Right forelimb (tissue), 1 donor: ENCODE data around the gene CCNQ.

ENCODE experiments used
- DNase-seq: peaks from one replicate; pipeline ENCODE4 v3.0.0-alpha.2; 2018

The CCNQ gene

DNA sequence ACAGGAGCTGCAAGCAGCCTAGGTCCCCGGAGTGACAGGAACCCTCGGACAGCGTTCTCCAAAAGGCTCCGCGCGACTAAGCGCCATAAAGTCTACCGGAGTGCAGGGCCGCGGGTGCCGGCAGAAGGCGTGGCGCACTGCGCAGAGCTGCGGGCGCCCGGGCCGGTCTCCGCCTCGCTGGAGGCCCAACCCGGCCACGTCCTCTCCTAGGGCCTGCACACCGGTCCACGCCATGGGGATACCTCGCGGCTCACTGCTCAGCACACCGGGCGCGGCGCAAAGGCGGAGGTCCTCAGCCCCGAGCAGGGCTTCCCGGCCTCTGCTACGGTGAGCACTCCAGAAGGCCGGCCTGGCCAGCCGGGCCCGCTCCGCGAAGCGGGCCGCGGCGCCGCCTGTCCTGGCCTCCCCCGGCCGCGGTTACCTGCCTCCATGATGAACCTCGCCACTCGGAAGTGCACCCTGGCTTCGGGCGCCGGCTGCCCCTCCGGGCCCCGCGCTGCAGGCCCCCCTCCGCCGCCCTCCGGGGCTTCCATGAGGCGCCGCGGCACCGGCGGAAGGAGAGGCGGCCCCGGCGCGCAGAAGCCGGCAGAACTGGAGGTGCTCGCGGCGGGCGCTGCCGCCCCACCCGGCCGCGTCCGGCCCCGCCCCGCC lies at the start of gene CCNQ:
CCNQ (minus strand) TSS at position 599 of the 651 bp plus-strand sequence; CDS start at position 533, 66 bp downstream.
- DNase-seq = no peak

DNA sequence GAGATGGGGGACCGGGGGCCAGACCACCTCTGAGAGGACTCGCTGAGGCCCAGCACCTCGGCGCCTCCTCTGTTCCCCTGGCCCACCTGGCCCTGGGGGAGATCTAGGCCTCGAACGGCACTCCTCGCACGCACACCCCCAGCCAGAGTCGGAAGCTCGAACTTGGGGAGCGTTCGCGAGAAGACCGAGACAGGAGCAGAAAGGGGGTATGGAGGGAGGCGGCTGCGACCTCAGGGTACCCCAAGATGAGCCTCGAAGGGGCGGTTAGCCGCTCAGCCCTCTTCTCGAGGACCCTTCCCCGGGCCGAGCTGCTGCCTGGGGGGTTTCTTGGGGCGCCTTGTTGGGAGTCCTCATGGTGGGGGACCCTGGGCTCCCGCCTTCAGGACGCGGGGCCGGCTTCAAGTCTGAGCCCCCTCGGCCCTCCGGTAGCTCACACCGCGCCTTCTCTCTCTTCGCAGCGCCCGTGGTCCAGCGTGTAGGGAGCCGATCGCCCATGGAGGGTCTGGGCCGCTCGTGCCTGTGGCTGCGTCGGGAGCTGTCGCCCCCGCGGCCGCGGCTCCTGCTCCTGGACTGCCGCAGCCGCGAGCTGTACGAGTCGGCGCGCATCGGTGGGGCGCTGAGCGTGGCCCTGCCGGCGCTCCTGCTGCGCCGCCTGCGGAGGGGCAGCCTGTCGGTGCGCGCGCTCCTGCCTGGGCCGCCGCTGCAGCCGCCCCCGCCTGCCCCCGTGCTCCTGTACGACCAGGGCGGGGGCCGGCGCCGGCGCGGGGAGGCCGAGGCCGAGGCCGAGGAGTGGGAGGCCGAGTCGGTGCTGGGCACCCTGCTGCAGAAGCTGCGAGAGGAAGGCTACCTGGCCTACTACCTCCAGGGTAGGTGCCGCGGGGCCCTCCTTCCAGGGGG lies 48.8 kb upstream of the CCNQ start:
- no peak for DNase-seq

DNA sequence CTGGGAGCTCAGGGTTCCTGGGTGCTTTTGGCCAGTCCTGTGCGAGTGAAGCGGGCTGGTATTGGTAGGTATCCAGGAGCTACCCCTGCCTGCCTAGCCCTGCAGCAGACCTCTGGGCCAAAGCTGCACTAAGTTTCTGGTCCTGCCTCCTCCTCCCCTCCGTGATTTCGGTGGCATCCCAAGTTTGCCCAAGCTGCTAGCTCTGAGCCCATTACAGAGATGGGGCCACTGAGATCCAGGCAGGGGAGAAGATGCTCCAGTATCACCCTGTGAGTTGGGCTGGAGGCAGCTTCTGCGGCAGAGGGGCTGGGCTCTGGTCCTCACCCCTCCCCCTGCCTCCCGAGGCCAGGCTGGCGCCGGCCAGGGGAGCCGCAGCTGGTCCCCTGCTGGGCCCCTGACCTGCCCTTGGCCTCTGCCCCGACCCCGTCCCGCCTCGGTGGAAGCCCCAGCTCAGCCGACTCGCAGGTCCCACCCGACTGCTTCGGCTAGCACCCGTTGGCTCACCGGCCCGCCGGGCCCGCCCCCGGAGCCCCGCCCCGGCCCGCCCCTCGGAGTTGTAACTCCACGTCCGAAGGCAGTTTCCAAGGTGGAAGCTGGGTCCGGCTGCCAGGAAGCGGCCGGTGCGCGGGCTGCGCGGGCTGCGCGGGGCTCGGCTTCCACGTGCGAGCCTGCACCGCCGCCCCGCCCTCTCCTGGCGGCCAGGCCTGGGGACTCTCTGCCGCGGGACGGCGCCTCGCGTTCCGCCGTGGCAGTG lies 47.9 kb upstream of the CCNQ start, which contains the start of gene DUSP9:
DUSP9 (plus strand) TSS at position 584 of the 754 bp plus-strand sequence. CDS start 751 bp downstream, outside the sequence.
- DNase-seq = no peak

DNA sequence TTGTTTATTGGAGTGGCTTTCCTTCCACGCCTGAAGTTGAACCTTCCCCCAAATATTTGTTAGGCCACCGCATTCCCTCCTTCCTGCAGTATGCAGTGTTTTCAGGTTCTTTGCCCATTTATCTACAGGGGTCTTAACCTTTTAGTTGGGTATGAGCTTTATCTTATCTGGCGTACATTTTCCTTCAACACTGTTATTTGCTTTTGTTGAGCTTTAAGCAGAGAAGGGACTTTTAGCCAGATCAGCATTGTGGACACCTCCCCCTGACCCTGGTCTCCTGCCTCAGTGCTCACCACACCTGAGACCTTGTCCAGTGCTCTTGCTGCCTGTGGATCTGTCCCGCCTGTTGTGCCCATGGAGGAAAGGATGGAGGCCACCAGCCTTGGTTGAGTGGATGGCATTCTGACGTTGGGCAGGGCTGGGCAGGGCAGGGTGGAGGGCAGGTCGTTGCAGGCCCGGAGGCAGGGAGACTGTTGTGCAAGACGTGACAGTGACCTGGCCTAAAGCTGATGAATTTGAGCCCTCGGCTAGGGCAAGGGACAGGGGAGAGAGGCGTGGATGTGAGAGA lies 47.1 kb upstream of the CCNQ start:
- no peak for DNase-seq

DNA sequence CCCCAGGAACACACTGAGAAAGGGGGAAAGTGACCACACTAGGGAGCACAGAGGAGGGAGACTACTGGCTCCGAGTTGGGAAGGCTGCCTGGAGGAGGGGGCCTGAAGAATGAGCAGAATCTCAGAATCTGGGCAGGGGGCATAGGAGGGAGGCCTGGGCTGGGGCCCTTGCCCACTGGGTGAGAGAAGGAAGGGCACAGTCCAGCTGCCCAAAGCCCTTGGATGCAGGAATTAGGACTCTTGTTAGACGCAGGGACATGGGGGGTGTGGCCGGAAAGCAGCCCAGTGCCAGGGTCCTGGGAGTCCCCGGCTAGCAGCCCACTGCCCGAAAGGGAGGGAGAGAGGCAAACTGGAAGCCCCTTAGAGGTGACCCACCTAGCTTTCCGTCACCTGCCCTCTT lies 46.2 kb upstream of the CCNQ start:
- no peak for DNase-seq

DNA sequence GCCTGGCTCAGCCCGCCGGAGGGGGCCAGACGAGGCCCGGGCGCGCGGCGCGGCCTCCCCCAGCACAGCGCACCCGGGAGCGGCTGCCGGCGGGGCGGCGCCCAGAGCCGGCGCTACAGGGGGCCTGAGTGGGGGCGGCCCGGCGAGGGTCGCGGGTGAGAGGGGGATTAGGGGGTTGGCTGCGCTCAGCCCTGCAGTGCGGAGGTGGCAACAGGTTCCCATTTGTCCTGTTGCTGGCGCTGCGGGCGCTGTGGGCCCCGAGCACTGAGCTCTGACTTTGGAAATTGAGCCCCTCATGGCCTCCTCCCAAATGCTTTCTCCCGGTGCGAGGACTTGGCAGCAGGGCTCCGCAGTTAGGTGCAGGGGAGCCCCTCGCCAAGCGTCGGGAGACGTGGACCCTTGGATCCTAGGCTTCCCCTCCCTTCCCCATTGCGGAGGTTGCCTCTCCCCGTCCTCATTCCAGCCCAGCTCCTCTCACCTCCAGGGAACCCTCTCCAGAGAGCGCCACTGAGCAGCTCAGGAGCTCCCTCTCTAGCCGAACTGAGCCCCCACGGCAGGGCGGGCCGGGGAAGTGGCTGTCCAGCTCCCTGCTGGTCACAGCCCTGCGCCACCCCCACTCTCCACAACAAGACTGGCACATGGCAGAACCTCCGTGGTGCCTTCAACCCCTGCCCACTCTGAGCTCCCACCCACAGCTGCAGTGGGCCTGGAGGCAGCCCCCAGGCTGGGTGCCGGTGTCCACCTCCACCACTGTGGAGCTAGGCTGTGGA lies 45.6 kb upstream of the CCNQ start:
- DNase-seq = no peak

DNA sequence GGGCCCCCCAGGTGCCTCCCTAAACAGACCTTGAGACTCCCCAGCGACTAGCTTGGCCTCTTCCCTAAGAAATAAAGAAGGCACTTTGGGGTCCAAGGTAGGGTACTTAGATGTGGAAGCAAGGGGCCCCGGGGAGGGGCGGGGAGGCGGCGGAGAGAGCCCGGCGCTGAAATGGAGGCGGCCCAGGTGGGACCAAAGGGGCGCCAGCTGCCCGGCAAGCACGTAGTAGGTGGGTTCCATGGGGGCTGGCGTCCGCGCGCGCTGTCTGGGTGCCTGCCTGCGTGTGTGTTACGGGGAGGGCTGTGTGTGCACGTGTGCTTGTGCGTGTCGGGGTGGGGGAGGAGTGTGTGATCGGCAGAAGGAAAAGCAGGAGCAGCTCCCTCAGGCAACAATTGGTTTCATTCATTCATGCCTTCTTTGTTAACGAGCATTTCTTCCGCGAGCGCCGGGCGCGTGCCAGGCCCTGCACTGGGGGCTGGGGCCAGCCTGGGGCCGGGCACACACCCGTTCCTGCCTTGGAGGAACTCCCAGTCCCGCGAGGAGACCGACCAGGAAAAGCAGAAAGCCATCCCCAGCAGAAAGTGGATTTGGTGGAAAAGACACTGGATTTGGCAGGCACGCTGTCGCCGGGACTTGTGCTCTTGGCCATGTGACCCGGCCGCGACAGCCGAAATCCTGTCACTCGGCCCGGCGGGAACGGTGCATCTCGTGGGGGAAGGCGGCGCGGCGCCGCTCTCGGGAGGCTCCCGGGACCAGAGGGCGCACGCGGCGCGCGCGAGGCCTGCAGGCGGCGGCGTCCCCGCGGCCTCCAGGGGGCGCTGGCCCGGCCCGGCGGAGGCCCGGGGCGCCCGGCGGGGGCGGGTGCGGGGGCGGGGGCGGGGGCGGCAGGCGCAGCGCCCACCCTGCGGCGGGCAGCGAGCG lies 44.8 kb upstream of the CCNQ start:
- DNase-seq = no peak

DNA sequence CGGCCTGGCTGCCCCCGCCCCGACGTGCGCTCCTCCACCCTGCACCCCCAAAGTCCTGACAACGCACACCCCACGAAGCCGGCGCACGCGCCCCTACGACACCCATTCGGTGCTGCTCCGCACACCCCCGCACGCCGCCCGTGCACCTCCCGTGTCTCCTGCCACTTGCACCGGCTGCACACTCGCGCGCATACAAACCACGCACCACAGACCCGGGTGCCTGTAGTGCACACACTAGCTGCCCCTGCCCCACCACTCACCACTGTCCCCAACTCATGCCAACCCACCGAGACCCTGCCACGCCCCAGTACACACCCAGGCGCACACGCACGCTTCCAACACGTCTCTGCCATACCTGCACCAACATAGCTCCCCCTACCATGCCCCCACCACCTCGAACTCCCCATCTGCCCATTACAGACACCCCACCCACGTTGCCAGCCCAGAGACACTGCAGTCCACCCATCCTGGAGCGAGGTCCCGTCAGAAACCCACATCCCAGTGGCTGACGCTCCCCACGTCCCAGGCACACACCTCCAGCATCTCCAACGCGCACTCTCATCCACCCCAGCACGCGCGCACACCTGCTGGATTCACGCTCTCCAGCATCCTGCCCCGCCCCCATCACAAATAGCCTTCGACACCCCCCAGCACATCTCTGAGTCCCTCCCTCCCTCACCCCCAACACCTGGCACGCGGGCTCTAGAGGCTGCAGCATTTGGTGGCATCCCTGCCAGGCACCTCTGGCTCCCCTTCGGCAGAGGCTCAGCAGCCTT lies 43.9 kb upstream of the CCNQ start:
- no peak for DNase-seq

DNA sequence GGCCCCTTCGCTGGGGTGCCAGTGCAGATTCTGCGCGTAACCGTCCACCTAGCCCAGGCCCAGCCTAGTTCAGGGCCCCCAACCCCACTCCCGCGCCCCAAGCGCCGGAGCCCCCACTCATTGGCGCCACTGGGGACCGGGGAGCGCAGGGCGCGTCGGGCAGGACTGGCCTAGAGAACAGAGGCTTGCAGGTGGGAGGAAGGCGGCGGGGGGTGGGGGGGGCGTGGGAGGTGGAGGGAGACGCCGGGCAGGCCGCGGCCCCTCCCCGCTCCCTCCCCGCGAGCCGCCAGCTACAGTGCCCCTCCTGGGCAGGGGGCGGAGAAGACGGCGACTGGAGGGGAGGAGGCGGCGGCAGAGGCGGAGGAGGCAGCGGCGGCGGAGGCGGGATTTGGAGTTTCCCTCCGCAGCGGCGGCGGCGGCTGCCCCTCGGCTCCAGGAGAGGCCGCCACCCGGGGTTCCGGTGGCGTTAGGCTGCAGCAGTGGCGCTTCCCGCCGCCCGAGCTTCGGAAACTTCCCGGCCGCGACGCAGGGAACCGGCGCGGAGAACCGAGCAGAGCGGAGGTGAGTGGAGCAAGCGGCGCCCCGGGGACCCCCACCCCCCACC lies 43.2 kb upstream of the CCNQ start:
- no peak for DNase-seq

DNA sequence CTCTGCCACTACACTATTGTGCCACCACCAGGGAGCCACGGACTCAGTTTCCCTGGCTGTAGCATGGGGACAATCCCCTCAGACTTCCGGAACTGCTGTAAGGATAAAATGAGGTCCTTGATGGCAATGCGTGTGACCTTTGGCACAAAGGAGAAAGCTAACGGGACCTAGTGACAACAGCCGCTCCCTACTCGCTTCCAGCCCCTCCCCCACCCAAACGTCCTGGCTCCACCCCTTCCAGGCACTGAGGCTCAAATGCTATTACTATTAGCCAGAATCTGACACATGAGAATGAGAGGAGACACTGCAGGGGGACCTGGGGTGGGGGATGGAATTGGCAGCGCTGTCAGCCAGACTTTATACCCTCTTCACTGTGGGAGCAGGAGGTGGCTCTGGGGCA lies 42.7 kb upstream of the CCNQ start:
- DNase-seq = no peak

DNA sequence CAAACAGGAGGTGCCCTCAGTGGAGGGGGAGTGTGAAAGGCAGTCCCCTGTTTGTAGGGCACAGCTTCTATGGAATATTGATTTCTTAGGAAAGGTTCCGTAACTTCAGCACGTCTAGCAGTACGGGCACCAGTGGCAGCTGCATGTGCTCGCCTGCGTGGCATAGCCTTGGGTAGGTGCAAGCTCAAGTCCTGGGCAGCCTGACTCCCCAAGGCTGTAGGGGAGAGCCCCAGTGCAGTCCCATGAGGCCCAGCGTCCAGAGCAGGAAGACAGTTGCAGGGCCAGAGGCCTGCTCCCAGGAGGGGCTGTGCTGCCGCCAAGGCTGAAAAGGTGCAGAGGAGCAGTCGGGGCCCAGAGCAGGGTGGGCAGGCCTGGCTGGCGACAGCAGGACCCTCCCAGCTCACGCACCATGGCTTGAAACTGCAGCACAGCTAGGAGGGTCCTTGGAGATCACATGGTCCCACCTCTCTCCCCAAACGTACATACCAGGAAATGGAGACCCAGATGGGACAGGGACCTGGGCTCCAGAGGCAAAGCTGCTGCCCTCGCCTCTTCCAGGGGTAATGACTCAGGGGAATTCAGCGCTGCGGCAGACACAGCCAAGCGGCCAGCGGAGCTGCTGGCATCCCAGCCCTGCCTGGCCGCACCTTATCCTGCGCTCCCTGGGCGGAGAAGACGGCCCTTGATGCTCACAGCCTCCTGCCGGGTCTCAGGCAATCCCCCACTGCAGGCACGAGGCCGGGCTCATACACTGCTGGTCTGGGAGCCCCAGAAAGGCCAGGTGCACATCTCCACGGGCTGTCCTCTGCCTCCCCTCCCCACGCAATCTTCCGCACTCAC lies 42.0 kb upstream of the CCNQ start:
- no peak for DNase-seq

DNA sequence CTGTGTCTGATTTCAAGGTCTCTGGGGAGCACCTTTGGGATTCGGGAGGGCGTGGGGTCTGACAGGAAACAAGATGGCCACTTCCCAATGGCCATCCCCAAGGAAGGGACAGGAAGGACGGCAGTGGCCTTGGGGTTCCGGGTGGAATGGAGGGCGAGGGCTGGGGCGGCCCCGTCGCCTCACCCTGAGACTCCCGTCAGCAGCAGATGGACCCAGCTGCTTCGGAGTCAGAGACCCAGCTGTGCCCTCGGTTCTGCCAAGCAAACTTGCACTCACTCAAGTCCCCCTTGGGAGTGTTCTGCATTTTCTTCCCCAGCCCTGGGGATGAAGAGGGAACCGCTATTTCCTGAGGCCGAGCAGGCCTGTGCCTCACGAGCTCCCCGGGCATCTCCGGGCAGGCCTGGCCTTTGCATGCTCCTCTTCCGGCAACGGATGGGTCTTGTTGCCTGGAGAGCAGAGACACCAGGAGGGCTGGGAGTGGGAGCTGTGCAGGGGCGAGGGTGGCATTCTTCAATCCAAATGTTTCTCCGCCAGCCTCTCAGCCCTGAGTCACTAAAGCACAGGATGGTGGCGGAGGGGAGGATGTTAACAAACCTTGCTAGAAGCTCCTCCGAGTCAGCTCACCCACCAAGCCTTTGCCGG lies 41.2 kb upstream of the CCNQ start:
- no peak for DNase-seq

DNA sequence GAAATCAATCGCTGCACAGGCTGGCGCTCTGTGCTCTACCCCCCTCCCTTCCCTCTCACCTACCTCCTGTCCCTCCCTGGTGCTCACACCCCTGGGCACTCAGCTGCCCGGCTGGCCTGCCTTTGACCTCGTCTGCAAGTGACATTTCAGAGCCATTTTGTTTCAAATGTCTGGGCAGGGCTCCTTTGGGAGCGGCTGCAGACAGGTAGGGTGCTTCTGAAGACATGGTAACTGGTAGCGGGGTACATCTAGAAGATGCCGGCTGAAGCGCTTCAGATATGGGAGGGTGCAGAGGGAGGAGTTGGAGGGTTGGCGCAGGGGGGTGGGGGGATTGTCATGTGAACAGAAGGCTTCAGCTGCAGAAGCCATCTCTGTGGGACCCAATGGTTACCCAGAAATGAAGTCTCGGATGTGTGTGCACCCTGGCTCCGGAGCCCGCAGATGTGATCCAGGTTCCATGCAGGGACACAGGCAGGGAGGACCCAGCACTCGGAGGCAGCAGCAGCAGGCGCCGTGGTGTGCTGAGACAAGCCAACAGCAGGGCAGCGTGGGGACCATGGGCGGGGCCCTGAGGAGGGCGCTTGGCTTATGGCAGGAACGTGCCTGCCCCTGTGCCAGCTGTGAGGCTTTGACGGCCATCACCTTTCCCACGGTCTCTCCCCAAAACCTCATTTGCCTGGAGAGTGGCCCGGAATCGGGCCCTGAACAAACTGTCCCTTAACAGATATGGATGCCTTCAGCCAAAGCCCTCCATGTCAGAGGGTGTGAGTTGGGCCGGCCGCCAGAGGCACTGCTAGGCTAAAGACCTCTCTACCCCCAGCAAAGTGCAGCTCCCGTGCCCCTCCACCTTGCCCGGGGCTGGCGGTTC lies 40.5 kb upstream of the CCNQ start:
- DNase-seq = no peak

DNA sequence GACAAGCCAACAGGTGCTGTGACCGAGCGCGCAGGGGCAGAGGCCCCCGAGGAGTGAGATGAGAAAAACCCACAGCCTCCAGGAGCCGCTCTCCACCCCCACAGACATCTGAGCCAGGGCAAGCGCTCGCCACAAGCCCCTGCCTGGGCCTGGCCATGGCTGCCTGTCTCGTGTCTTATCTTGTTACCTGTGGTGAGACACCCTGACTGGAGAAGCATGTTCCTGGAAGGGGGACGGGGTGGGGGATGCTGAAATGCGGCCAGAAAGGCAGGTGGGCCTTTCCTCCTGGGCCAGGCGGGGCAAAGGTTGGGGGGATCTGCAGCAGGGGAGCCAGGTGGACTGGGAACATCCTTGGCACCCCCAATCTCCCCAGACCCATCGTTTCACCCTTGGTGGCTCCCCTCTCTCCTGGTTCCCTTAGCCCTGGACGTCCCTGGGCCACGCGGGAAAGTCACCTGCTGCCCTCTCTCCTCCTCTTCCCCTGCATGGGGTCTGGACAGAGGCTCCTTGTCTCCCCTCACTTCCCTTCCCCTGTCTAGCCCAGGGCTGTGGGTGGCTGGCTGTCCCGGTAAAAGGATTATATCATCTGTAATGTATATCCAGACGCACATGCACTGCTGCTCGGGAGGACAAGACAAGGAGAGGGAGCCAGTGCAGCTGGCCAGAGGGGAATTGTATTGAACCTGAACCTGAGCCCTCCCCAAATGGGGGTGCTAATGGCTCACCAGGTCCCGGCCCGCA lies 39.7 kb upstream of the CCNQ start:
- no peak for DNase-seq

DNA sequence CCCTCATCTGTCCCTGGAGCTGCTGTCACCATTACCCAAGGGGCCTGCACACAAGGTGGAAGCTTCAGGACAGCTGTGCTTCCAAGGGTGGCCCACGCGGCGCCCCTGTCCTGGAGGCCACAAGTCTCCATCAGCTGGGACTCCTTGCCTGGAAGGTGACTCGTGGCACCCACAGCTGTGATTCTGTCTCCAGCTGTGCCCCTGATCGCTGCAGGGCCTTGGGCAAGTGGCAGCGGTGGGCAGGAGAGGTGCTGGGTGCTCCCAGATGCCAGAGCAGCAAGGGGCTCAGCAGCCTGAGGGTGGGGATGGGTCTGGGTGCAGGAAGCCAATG lies 39.1 kb upstream of the CCNQ start:
- DNase-seq = no peak

DNA sequence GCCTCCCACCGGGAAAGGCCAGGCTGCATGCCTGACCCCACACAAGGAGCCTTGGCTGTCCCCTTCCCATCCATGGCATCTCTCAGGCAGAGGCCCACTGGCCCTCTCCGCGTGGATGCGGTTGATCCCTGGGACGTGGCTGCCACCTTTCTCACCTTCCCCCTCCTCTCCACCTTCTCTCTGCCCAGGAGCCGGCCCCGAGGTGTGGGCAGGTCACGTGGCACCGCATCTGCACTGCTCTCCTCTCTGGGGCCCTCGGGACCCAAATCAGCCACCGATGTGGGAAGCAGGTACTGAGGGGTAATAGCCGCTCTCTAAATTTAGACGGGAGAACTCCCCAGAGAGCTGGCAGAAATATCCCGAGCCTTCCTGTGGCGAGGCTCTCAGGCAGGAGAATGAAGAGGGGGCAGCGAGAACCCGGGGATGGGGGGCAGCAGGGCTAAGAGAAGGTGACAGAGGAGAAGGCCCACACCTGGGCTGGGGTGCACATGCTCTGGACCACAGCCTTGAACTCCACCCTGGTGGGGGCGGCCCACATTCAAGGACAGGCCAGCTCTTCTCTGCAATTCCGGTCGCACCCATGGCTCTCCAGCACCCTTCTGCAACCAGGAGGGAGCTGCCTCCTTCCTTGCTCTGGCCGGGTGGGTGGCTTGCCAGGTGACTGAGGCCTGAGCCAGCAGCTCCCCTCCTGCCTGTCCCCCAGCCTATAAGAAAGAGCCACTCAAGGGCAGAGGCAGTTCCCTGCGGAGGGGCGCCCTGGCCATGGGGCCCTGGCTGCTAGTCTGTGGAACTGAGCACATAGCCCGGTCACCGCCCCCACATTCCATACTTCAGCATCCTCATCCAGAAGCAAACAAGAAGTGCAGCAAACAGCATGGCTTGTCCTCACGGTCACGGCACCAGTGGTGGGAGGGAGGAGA lies 38.4 kb upstream of the CCNQ start:
- no peak for DNase-seq
